HEK293 (cell line): Measurements from ENCODE around the gene CRYBA4.

Experiments used
- BCL11B ChIP-seq: fragments of 450-650 bp; formaldehyde crosslinking; IDR thresholded peaks from 2 replicates; pipeline ENCODE4 v1.5.1; 2016; ENCODE audit warnings: low read depth, missing biosample characterization, missing genetic modification characterization
- CTCF ChIP-seq: fragments of 450-650 bp; formaldehyde crosslinking; IDR thresholded peaks from 2 replicates; pipeline ENCODE4 v1.5.1; 2016; ENCODE audit warnings: missing biosample characterization, missing genetic modification characterization
- PATZ1 ChIP-seq: fragments of 450-650 bp; formaldehyde crosslinking; IDR thresholded peaks from 2 replicates; pipeline ENCODE4 v1.5.1; 2016; ENCODE audit warnings: missing biosample characterization, missing genetic modification characterization
- YY2 ChIP-seq: fragments of 450-650 bp; formaldehyde crosslinking; IDR thresholded peaks from 2 replicates; pipeline ENCODE4 v1.5.1; 2016; ENCODE audit warnings: missing biosample characterization, missing genetic modification characterization
- ZBTB10 ChIP-seq: fragments of 450-650 bp; formaldehyde crosslinking; IDR thresholded peaks from 2 replicates; pipeline ENCODE4 v1.5.1; 2016; ENCODE audit warnings: missing biosample characterization, missing genetic modification characterization
- ZBTB20 ChIP-seq: fragments of 450-650 bp; formaldehyde crosslinking; IDR thresholded peaks from 2 replicates; pipeline ENCODE4 v1.5.1; 2016; ENCODE audit warnings: missing biosample characterization, missing genetic modification characterization
- ZFHX2 ChIP-seq: fragments of 450-650 bp; formaldehyde crosslinking; conservative IDR thresholded peaks from 2 replicates; pipeline ENCODE4 v1.5.1; 2016; ENCODE audit warnings: missing biosample characterization, missing genetic modification characterization
- ZFP69B ChIP-seq: fragments of 450-650 bp; formaldehyde crosslinking; IDR thresholded peaks from 2 replicates; pipeline ENCODE4 v1.5.1; 2016; ENCODE audit warnings: missing biosample characterization, missing genetic modification characterization
- ZNF280D ChIP-seq: fragments of 450-650 bp; formaldehyde crosslinking; IDR thresholded peaks from 2 replicates; pipeline ENCODE4 v1.5.1; 2016; ENCODE audit warnings: missing biosample characterization, missing genetic modification characterization
- ZNF341 ChIP-seq: fragments of 450-650 bp; formaldehyde crosslinking; IDR thresholded peaks from 2 replicates; pipeline ENCODE4; 2016; ENCODE audit warnings: low read depth, missing biosample characterization, missing genetic modification characterization
- ZNF362 ChIP-seq: fragments of 450-650 bp; formaldehyde crosslinking; IDR thresholded peaks from 2 replicates; pipeline ENCODE4 v1.5.1; 2016; ENCODE audit warnings: missing biosample characterization, missing genetic modification characterization
- ZNF518A ChIP-seq: fragments of 450-650 bp; formaldehyde crosslinking; conservative IDR thresholded peaks from 2 replicates; pipeline ENCODE4 v1.5.1; 2016; ENCODE audit warnings: low read depth, missing biosample characterization, missing genetic modification characterization
- ZNF544 ChIP-seq: fragments of 450-650 bp; formaldehyde crosslinking; IDR thresholded peaks from 2 replicates; pipeline ENCODE4 v1.5.0; 2017; ENCODE audit warnings: missing biosample characterization, missing genetic modification characterization
- ZNF580 ChIP-seq: fragments of 450-650 bp; formaldehyde crosslinking; IDR thresholded peaks from 2 replicates; pipeline ENCODE4 v1.5.1; 2016; ENCODE audit warnings: missing biosample characterization, missing genetic modification characterization
- ZNF621 ChIP-seq: fragments of 450-650 bp; formaldehyde crosslinking; IDR thresholded peaks from 2 replicates; pipeline ENCODE4 v1.5.1; 2017; ENCODE audit warnings: missing biosample characterization, missing genetic modification characterization
- ZNF658 ChIP-seq: fragments of 450-650 bp; formaldehyde crosslinking; IDR thresholded peaks from 2 replicates; pipeline ENCODE4; 2016; ENCODE audit warnings: missing biosample characterization, missing genetic modification characterization
- ZNF692 ChIP-seq: fragments of 450-650 bp; formaldehyde crosslinking; IDR thresholded peaks from 2 replicates; pipeline ENCODE4 v1.5.1; 2016; ENCODE audit warnings: missing biosample characterization, missing genetic modification characterization
- ZNF707 ChIP-seq: fragments of 450-650 bp; formaldehyde crosslinking; IDR thresholded peaks from 2 replicates; pipeline ENCODE4 v1.5.1; 2016; ENCODE audit warnings: missing biosample characterization, missing genetic modification characterization

CRYBA4 gene

GRCh38 chr22:26672590-26673468, 51.1 kb downstream of the CRYBA4 start (continued):
- peak; percentile 100 for TF ChIP-seq ZNF518A (tag by site-specific recombination)
- TF ChIP-seq ZNF544 = no peak
- peak; percentile 70 for TF ChIP-seq ZBTB20
- no peak for TF ChIP-seq ZNF280D (tag by site-specific recombination)
- TF ChIP-seq ZFP69B (tag by site-specific recombination) = no peak
- no peak for TF ChIP-seq ZNF362 (tag by site-specific recombination)
- peak; percentile 41; the same call in 1 of the 2 replicates for TF ChIP-seq ZNF341 (tag by site-specific recombination)
- TF ChIP-seq PATZ1 (tag by site-specific recombination) = peak; percentile 78
- no peak for TF ChIP-seq YY2 (tag by site-specific recombination)
- TF ChIP-seq ZNF658 = no peak
- TF ChIP-seq BCL11B (tag by site-specific recombination) = no peak
- TF ChIP-seq ZNF707 (tag by site-specific recombination) = no peak
- TF ChIP-seq ZBTB10 = peak; percentile 82
- TF ChIP-seq ZFHX2 (tag by site-specific recombination) = no peak; the same call in 1 of the 2 replicates
- peak; percentile 86 for TF ChIP-seq CTCF (tag by site-specific recombination)
- TF ChIP-seq ZNF692 (tag by site-specific recombination) = peak; percentile 54; the same call in 1 of the 2 replicates
- TF ChIP-seq ZNF621 (tag by site-specific recombination) = no peak
- TF ChIP-seq ZNF580 (tag by site-specific recombination) = peak; percentile 89
